ENCODE results near the gene NIN.

GRCh38 chr14:50786751-50787464, 44.1 kb downstream of the NIN start:
- no peak for TF ChIP-seq CTCF (IDR thresholded peaks at IDR 0.05; ENCODE audit: borderline replicate concordance, extremely low read depth, low read length, poor library complexity, severe bottlenecking)
- no peak for TF ChIP-seq EZH2 (IDR thresholded peaks at IDR 0.05; ENCODE audit: borderline replicate concordance, low read depth, low read length, severe bottlenecking)

Data from DND-41 (cell line).